ENCODE results near the gene STEAP4.

Gene STEAP4

GRCh38 chr7:88253640-88254039 is 53.1 kb downstream of the STEAP4 start:
- Mint-ChIP-seq H3K27ac (no peak overlapping the region), H3K27me3 (ENCODE audit: low read depth, poor library complexity) (peaks cover 7% of the 10 kb centered on the region), H3K36me3 (ENCODE audit: low read depth) (peaks cover 5% of the 10 kb centered on the region), H3K9me3 (peaks cover 25% of the 10 kb centered on the region), H3K4me3 (no peak overlapping the region), H3K4me1 (no peaks in the 10 kb centered on the region)
- no peak for DNase-seq
- TF ChIP-seq CTCF (IDR thresholded peaks at IDR 0.05), result no peak

GRCh38 chr7:88244258-88244657 is 62.4 kb downstream of the STEAP4 start:
- Mint-ChIP-seq H3K4me1 (peaks cover 6% of the 10 kb centered on the region), H3K9me3 (peaks cover 3% of the 10 kb centered on the region), H3K4me3 (no peak overlapping the region), H3K27me3 (ENCODE audit: low read depth, poor library complexity) (no peaks in the 10 kb centered on the region), H3K36me3 (ENCODE audit: low read depth) (no peaks in the 10 kb centered on the region), H3K27ac (no peak overlapping the region)
- no peak for DNase-seq
- no peak for TF ChIP-seq CTCF (IDR thresholded peaks at IDR 0.05)

- H3K9me3 Mint-ChIP-seq, result peaks cover 3% of the 10 kb centered on the region
- H3K4me1 Mint-ChIP-seq, result peaks cover 6% of the 10 kb centered on the region
- H3K27ac Mint-ChIP-seq, result peak overlapping the region; percentile 68
- no peaks in the 10 kb centered on the region for H3K36me3 Mint-ChIP-seq (ENCODE audit: low read depth)
- peak; percentile 74 for TF ChIP-seq CTCF (IDR thresholded peaks at IDR 0.05)
- H3K27me3 Mint-ChIP-seq (ENCODE audit: low read depth, poor library complexity), result no peaks in the 10 kb centered on the region
- DNase-seq, result no peak
- H3K4me3 Mint-ChIP-seq, result no peak overlapping the region
Measured at GRCh38 chr7:88243345-88243909, 63.3 kb downstream of the STEAP4 start.

GRCh38 chr7:88239852-88240251 is 66.8 kb downstream of the STEAP4 start:
- no peaks in the 10 kb centered on the region for H3K9me3 Mint-ChIP-seq
- H3K36me3 Mint-ChIP-seq (ENCODE audit: low read depth), result no peaks in the 10 kb centered on the region
- no peak overlapping the region for H3K4me3 Mint-ChIP-seq
- no peak for TF ChIP-seq CTCF (IDR thresholded peaks at IDR 0.05)
- H3K4me1 Mint-ChIP-seq, result peaks cover 6% of the 10 kb centered on the region
- no peaks in the 10 kb centered on the region for H3K27me3 Mint-ChIP-seq (ENCODE audit: low read depth, poor library complexity)
- H3K27ac Mint-ChIP-seq, result no peak overlapping the region
- no peak for DNase-seq

GRCh38 chr7:88233828-88234227 is 72.9 kb downstream of the STEAP4 start:
- H3K36me3 Mint-ChIP-seq (ENCODE audit: low read depth), result no peaks in the 10 kb centered on the region
- no peaks in the 10 kb centered on the region for H3K4me1 Mint-ChIP-seq
- TF ChIP-seq CTCF (IDR thresholded peaks at IDR 0.05), result no peak
- DNase-seq, result no peak
- no peak overlapping the region for H3K27ac Mint-ChIP-seq
- H3K4me3 Mint-ChIP-seq, result no peak overlapping the region
- H3K9me3 Mint-ChIP-seq, result peaks cover 4% of the 10 kb centered on the region
- H3K27me3 Mint-ChIP-seq (ENCODE audit: low read depth, poor library complexity), result peaks cover 3% of the 10 kb centered on the region

GRCh38 chr7:88230646-88231045 is 76.0 kb downstream of the STEAP4 start:
- H3K9me3 Mint-ChIP-seq, result peaks cover 11% of the 10 kb centered on the region
- no peak for TF ChIP-seq CTCF (IDR thresholded peaks at IDR 0.05)
- H3K4me3 Mint-ChIP-seq, result no peak overlapping the region
- H3K27me3 Mint-ChIP-seq (ENCODE audit: low read depth, poor library complexity), result peaks cover 6% of the 10 kb centered on the region
- no peaks in the 10 kb centered on the region for H3K4me1 Mint-ChIP-seq
- H3K27ac Mint-ChIP-seq, result no peak overlapping the region
- no peaks in the 10 kb centered on the region for H3K36me3 Mint-ChIP-seq (ENCODE audit: low read depth)
- DNase-seq, result no peak

Measured in nephron progenitor cell (in vitro differentiated cells).